ENCODE measurements around the gene EP400.

GRCh38 chr12:132015686-132016430 lies 66.1 kb downstream of the EP400 start:
- TF ChIP-seq POLR2A (IDR thresholded peaks at IDR 0.05; ENCODE audit: low read depth, low read length) (no peak), POLR2AphosphoS5 (IDR thresholded peaks at IDR 0.05; ENCODE audit: low read depth, low read length) (no peak)
